Right lobe of liver (tissue), 4 donors: Measurements from ENCODE around the gene DYNLL1.

ENCODE experiments used
- POLR2A ChIP-seq: fragments of 450-650 bp; IDR thresholded peaks from one replicate; pipeline ENCODE4 v1.6.1; 2017; ENCODE audit warnings: antibody characterized with exemption, mild to moderate bottlenecking
- TF ChIP-seq, protein P1 (sequence below), 4 donors: fragments of 200-600 bp in 3 of 4; fragments of 450-650 bp in 1 of 4; IDR thresholded peaks; one replicate each; pipeline versions ENCODE4 v1.5.1 to v1.8.0; 2016 to 2022; ENCODE audit warnings: antibody characterized with exemption in 4 of 4, mild to moderate bottlenecking in 2 of 4
- donor health status: DM: no; HTN: no; CAD: no.
- donor health status: DM: no; HTN: no; CAD: no.
- donor health status: DM: no; HTN: yes; CAD: no.

DNA sequence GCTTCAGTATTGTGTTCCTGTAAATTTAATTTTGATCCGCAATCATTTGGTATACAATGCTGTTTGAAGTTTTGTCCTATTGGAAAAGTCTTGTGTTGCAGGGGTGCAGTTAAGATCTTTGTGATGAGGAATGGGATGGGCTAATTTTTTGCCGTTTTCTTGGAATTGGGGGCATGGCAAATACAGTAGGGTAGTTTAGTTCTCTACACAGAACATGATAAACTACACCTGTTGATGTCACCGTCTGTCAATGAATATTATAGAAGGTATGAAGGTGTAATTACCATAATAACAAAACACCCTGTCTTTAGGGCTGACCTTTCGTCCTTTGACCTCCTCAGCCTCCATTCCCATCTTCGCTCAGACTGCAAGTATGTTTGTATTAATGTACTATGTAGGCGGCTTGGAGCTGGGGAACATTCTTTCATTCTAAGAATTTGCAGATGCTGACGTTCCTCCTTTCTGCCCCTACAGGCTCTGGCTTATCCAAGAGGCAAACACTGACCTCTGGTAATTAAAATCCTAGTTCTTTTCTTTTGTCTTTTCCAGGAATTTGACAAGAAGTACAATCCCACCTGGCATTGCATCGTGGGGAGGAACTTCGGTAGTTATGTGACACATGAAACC, 1.7 kb downstream of the DYNLL1 start:
- TF ChIP-seq POLR2A: no peak
- TF ChIP-seq, protein P1, sequence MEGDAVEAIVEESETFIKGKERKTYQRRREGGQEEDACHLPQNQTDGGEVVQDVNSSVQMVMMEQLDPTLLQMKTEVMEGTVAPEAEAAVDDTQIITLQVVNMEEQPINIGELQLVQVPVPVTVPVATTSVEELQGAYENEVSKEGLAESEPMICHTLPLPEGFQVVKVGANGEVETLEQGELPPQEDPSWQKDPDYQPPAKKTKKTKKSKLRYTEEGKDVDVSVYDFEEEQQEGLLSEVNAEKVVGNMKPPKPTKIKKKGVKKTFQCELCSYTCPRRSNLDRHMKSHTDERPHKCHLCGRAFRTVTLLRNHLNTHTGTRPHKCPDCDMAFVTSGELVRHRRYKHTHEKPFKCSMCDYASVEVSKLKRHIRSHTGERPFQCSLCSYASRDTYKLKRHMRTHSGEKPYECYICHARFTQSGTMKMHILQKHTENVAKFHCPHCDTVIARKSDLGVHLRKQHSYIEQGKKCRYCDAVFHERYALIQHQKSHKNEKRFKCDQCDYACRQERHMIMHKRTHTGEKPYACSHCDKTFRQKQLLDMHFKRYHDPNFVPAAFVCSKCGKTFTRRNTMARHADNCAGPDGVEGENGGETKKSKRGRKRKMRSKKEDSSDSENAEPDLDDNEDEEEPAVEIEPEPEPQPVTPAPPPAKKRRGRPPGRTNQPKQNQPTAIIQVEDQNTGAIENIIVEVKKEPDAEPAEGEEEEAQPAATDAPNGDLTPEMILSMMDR (IDR thresholded peaks at IDR 0.05): no peak
